ENCODE data around the gene ETV7.

Gene ETV7

DNA sequence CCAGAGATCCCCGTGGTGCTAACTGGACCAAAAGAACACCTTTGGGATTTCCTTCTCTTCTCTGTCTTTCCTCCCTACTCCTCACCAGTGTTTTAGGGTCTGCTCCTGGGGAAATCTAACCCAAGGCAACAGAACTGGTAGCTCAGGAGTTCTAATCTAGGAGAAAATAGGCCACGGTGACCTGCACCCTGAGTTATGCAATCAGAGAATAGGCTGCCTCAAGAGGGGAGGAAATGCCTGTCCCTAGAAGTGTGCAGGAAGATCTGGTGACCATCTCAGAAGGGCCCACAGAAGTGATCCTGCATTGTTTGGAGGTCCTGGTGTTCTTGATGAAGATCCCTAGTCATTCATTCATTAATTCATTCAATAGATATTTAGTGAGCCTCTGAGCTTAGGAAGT lies 3.4 kb downstream of the ETV7 start:
- no peak overlapping the region for H3K4me3 ChIP-seq
- no peak overlapping the region for H3K9ac ChIP-seq
- peaks cover 23% of the 10 kb centered on the region for H3K4me1 ChIP-seq
- no peak overlapping the region for H3K4me2 ChIP-seq
- H3K9me3 ChIP-seq, result no peaks in the 10 kb centered on the region
- H3K36me3 ChIP-seq, result no peaks in the 10 kb centered on the region
- H3K27ac ChIP-seq, result no peak overlapping the region
- H3K27me3 ChIP-seq, result peaks cover 42% of the 10 kb centered on the region
- no peak for TF ChIP-seq Cebpa-rat (IDR thresholded peaks at IDR 0.05)
- peaks cover 21% of the 10 kb centered on the region for H4K20me1 ChIP-seq

DNA sequence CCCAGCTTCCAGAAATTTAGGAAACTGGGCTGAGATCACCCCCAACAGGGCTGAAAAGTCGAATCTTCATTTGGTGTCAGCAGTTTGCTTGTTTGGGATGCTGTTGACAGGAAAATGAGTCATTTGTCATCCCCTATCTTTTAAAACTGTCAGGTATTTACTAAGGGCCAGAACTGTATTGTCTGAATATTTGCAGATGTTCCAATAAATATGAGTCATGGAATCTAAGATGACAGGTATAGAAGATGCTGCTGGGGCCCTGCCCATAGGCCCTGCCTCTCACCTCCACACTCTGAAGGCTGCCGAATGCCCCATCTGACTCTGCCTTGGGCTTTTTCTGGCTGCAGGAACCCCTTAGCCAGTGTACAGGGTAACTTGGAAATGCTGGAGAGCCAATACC lies 3.9 kb downstream of the ETV7 start:
- no peak overlapping the region for H3K4me2 ChIP-seq
- H3K4me1 ChIP-seq, result peaks cover 23% of the 10 kb centered on the region
- TF ChIP-seq Cebpa-rat (IDR thresholded peaks at IDR 0.05), result no peak
- no peak overlapping the region for H3K9ac ChIP-seq
- no peak overlapping the region for H3K4me3 ChIP-seq
- H3K36me3 ChIP-seq, result no peaks in the 10 kb centered on the region
- H3K27ac ChIP-seq, result no peak overlapping the region
- no peaks in the 10 kb centered on the region for H3K9me3 ChIP-seq
- H4K20me1 ChIP-seq, result peaks cover 20% of the 10 kb centered on the region
- peaks cover 37% of the 10 kb centered on the region for H3K27me3 ChIP-seq

DNA sequence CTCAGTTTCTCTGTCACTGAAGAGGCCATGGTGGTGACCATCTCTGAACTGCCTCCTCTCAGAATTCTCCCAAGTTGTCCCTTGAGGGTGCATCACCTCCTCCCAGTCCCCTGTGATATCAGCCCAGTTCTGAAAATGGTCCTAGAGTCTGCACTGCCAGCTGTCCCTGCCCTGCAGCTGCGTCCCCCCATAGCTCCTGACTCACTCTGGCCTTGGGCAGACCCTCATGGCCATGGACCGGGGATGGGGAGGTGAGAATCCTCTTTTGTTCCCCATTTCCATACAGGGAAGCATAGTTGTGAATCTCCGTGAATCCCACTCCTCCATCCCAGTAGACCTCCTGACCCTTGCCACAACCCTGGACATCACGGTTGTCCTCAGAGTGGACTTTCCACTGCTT lies 4.5 kb downstream of the ETV7 start:
- H3K9ac ChIP-seq, result no peak overlapping the region
- peaks cover 20% of the 10 kb centered on the region for H3K4me1 ChIP-seq
- H3K27ac ChIP-seq, result no peak overlapping the region
- peaks cover 30% of the 10 kb centered on the region for H3K27me3 ChIP-seq
- no peak for TF ChIP-seq Cebpa-rat (IDR thresholded peaks at IDR 0.05)
- no peak overlapping the region for H3K4me3 ChIP-seq
- H3K4me2 ChIP-seq, result no peak overlapping the region
- no peaks in the 10 kb centered on the region for H3K9me3 ChIP-seq
- H4K20me1 ChIP-seq, result peaks cover 13% of the 10 kb centered on the region
- no peaks in the 10 kb centered on the region for H3K36me3 ChIP-seq

DNA sequence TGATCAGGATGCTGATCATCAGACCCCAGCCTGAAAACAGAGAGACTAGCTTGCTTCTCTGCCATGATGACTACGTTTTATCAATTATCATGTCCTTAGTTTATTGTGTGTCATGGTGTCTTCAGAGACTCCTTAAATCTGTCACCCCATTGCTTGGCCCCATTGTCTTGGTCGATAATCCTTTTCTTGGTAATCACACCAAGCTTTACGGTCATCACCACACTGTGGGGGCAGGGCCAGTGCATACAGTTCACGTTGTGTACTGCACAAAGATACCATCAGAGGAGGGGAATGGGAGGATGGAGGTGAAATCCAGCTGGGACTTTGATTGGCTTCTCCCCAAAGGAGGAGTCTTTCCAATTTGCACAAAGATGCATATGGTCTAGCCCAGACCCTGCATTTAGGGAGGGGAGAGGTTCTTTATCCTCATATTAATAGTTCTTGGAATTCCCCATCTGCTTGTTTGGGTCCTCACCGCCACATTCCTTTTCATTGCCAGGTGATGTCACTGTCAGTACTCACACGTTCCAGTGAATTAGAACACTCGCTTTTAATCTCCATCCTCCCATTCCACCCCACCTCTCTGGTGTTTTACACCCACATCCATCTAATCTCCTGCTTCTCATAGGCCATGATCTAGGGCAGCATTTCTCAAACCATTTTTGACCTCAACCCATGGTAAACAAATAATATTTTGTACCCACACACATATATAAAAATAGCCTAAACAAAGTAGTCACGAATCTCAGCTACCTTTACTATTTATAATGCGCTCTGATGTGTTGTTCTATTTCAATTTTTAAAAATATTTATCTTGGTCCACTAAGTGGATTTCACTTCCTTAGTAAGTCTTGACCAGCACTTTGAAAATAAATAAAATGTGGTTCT lies 5.7 kb downstream of the ETV7 start:
- no peaks in the 10 kb centered on the region for H3K36me3 ChIP-seq
- H4K20me1 ChIP-seq, result 0 out of 2 replicates have a peak, but pooled peaks cover under 1% of the 10 kb centered on the region
- H3K27me3 ChIP-seq, result peaks cover 18% of the 10 kb centered on the region
- no peak overlapping the region for H3K4me2 ChIP-seq
- H3K9me3 ChIP-seq, result no peaks in the 10 kb centered on the region
- no peak overlapping the region for H3K27ac ChIP-seq
- TF ChIP-seq Cebpa-rat (IDR thresholded peaks at IDR 0.05), result no peak
- H3K4me3 ChIP-seq, result no peak overlapping the region
- H3K9ac ChIP-seq, result no peak overlapping the region
- peaks cover 8% of the 10 kb centered on the region for H3K4me1 ChIP-seq

GRCh38 chr6:36380166-36380565 lies 7.3 kb downstream of the ETV7 start:
- Histone ChIP-seq H3K4me1 (0 out of 2 replicates have a peak, but pooled peaks cover 6% of the 10 kb centered on the region), H3K36me3 (no peaks in the 10 kb centered on the region), H4K20me1 (no peaks in the 10 kb centered on the region), H3K9me3 (no peaks in the 10 kb centered on the region), H3K9ac (no peak overlapping the region), H3K27me3 (peaks cover 2% of the 10 kb centered on the region), H3K4me3 (no peak overlapping the region), H3K27ac (no peak overlapping the region), H3K4me2 (no peak overlapping the region)
- TF ChIP-seq Cebpa-rat (IDR thresholded peaks at IDR 0.05), result no peak

DNA sequence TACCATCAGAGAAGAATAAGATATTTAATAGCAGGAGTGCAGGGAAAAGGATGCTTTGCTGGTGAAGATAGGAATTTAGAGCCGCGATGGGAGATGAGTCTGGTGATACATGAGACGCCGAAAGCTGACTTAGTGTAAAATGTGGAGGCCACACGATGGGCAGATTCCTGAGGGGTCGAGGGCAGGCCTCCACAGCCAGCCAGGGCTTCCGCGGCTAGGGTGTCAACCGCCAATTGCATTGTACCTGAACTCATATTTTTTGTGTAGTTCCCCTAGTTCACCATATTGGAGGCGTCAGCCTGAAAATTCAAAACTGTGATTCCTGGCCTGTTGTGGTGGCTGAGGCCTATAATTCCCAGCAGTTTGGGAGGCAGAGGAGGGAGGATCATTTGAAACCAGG lies 8.5 kb downstream of the ETV7 start:
- H3K9me3 ChIP-seq, result no peaks in the 10 kb centered on the region
- no peak overlapping the region for H3K9ac ChIP-seq
- no peak overlapping the region for H3K27ac ChIP-seq
- no peak overlapping the region for H3K4me2 ChIP-seq
- no peak for TF ChIP-seq Cebpa-rat (IDR thresholded peaks at IDR 0.05)
- no peaks in the 10 kb centered on the region for H4K20me1 ChIP-seq
- H3K27me3 ChIP-seq, result no peaks in the 10 kb centered on the region
- 0 out of 2 replicates have a peak, but pooled peaks cover 6% of the 10 kb centered on the region for H3K4me1 ChIP-seq
- H3K4me3 ChIP-seq, result no peak overlapping the region
- no peaks in the 10 kb centered on the region for H3K36me3 ChIP-seq

DNA sequence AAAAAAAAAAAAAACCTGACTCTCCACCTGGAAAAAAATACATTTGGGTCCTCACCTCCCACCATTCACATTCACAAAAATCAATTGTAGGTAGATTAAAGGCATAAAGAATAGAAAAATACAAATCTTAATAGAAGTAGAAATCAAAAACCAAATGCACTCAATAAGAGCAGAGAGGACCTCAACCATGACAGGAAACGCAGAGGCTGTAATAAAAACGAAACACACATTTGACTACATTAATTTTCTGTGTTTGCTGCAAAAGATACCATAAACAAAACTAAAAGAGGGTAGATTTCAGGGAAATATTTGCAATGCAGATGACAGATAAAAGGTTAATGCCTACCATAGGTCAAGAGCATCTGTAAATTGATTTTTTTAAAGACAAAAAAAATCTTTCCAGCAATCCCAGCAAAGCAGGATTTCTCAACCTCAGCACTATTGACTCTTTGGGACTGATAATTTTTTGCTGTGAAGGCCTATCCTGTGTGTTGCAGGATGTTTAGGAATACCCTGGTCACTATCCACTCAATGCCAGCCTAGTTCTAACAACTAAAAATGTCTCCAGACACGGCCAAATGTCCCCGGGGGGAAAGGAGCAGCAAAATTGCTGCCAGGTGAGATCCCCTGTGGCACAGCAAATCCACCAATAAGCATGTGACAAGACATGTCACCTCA lies 9.1 kb downstream of the ETV7 start:
- no peak overlapping the region for H3K4me2 ChIP-seq

DNA sequence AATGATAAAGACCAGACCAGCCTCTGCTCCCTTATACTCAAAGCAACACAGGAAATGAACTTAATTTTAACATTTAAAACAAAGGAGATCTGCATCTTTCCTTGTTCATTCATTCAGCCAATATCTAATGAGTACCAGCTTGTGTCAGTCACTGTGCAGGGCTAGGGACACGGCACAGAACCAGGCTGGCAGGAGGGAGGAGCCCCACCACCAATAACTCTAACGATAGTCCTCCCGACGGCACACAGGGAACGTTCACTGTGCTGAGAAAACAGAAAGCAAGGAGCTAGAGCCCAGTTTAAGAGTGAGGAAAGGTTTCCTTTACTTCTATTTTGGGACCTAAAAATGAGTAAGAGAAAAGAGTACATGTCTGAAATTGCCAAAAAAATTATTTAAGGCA lies 9.9 kb downstream of the ETV7 start:
- H3K36me3 ChIP-seq, result no peaks in the 10 kb centered on the region
- no peak overlapping the region for H3K27ac ChIP-seq
- no peak overlapping the region for H3K9ac ChIP-seq
- no peak overlapping the region for H3K4me3 ChIP-seq
- H3K4me2 ChIP-seq, result no peak overlapping the region
- 0 out of 2 replicates have a peak, but pooled peaks cover 6% of the 10 kb centered on the region for H3K4me1 ChIP-seq
- H4K20me1 ChIP-seq, result no peaks in the 10 kb centered on the region
- H3K9me3 ChIP-seq, result no peaks in the 10 kb centered on the region
- H3K27me3 ChIP-seq, result no peaks in the 10 kb centered on the region
- TF ChIP-seq Cebpa-rat (IDR thresholded peaks at IDR 0.05), result no peak

More for the DNA sequence above, 9.1 kb downstream of the ETV7 start:
- 0 out of 2 replicates have a peak, but pooled peaks cover 6% of the 10 kb centered on the region for H3K4me1 ChIP-seq
- H3K9me3 ChIP-seq, result no peaks in the 10 kb centered on the region
- no peaks in the 10 kb centered on the region for H4K20me1 ChIP-seq
- TF ChIP-seq Cebpa-rat (IDR thresholded peaks at IDR 0.05), result no peak
- H3K27ac ChIP-seq, result no peak overlapping the region
- no peaks in the 10 kb centered on the region for H3K36me3 ChIP-seq
- no peak overlapping the region for H3K4me3 ChIP-seq
- H3K27me3 ChIP-seq, result no peaks in the 10 kb centered on the region
- H3K9ac ChIP-seq, result no peak overlapping the region

- no peaks in the 10 kb centered on the region for H3K36me3 ChIP-seq
- H3K4me3 ChIP-seq, result no peak overlapping the region
- no peaks in the 10 kb centered on the region for H4K20me1 ChIP-seq
- no peaks in the 10 kb centered on the region for H3K27me3 ChIP-seq
- 0 out of 2 replicates have a peak, but pooled peaks cover 6% of the 10 kb centered on the region for H3K4me1 ChIP-seq
- no peak overlapping the region for H3K27ac ChIP-seq
- TF ChIP-seq Cebpa-rat (IDR thresholded peaks at IDR 0.05), result no peak
- no peak overlapping the region for H3K4me2 ChIP-seq
- H3K9ac ChIP-seq, result no peak overlapping the region
- no peaks in the 10 kb centered on the region for H3K9me3 ChIP-seq
Observed at GRCh38 chr6:36376742-36377141, 10.7 kb downstream of the ETV7 start.

DNA sequence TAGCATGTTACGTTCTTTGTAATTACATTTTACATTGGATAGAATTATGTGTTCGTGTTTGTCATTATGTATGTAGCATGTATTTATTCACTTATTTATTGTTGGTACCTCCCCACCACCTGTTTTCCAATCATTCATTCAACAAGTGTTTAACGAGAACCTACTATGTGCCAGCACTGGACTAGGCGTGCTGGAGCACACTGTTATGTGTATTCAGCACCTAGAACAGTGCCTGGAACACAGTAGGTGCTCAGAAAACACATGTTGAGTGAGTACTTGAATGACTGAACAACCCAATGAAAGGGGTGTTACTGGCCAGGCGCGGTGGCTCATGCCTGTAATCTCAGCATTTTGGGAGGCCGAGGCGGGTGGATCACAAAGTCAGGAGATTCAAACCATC lies 11.3 kb downstream of the ETV7 start:
- Histone ChIP-seq H3K36me3 (no peaks in the 10 kb centered on the region), H3K27ac (no peak overlapping the region), H3K4me1 (0 out of 2 replicates have a peak, but pooled peaks cover 6% of the 10 kb centered on the region), H3K27me3 (no peaks in the 10 kb centered on the region), H4K20me1 (no peaks in the 10 kb centered on the region), H3K9ac (no peak overlapping the region), H3K4me3 (no peak overlapping the region), H3K9me3 (no peaks in the 10 kb centered on the region), H3K4me2 (no peak overlapping the region)
- no peak for TF ChIP-seq Cebpa-rat (IDR thresholded peaks at IDR 0.05)
